HFF-Myc (cell line): ENCODE measurements around the gene FAM199X.
"Not testable (repeated sequence)": the region's sequence is repeated elsewhere in the genome, so short reads cannot be mapped to it uniquely, and the experiment has no call there.

Experiments
- DNase-seq: peaks from one replicate; pipeline ENCODE4 v3.0.0-alpha.2; 2011; ENCODE audit warnings: low read depth; ENCODE audit errors: extremely low read depth
- H3K4me3 ChIP-seq: replicated peaks from 2 replicates; pipeline ENCODE4 v1.5.1; 2011; ENCODE audit warnings: low read depth, mild to moderate bottlenecking, control low read depth, low read length
- TF ChIP-seq, protein P1 (sequence below): IDR thresholded peaks from 2 replicates; pipeline ENCODE4 v1.5.1; 2012; ENCODE audit warnings: mild to moderate bottlenecking, low read depth, low read length, control low read depth; ENCODE audit errors: missing control alignments

FAM199X gene

GRCh38 chrX:104211187-104211586 is 44.9 kb downstream of the FAM199X start:
- TF ChIP-seq, protein P1, sequence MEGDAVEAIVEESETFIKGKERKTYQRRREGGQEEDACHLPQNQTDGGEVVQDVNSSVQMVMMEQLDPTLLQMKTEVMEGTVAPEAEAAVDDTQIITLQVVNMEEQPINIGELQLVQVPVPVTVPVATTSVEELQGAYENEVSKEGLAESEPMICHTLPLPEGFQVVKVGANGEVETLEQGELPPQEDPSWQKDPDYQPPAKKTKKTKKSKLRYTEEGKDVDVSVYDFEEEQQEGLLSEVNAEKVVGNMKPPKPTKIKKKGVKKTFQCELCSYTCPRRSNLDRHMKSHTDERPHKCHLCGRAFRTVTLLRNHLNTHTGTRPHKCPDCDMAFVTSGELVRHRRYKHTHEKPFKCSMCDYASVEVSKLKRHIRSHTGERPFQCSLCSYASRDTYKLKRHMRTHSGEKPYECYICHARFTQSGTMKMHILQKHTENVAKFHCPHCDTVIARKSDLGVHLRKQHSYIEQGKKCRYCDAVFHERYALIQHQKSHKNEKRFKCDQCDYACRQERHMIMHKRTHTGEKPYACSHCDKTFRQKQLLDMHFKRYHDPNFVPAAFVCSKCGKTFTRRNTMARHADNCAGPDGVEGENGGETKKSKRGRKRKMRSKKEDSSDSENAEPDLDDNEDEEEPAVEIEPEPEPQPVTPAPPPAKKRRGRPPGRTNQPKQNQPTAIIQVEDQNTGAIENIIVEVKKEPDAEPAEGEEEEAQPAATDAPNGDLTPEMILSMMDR = no peak
- DNase-seq = no peak

GRCh38 chrX:104230060-104230459 is 63.8 kb downstream of the FAM199X start:
- H3K4me3 ChIP-seq, DNase-seq: not testable (repeated sequence)

More at GRCh38 chrX:104211187-104211586, 44.9 kb downstream of the FAM199X start:
- H3K4me3 ChIP-seq = no peak overlapping the region
